Spleen (tissue), 11 donors: ENCODE data around the gene DYNLRB1. TPM values are rescaled to one million over a fixed set of nuclear protein-coding genes. Genes with fewer than 3 reads are reported as not detected.

Source experiments
- DNase-seq: peaks from one replicate; pipeline ENCODE4 v3.0.0-alpha.2; 2020
- H3K27ac ChIP-seq, 8 donors: fragments of 200-600 bp; sonication (generic) in 7 of 8; 1 replicate in 4 of 8; 2 replicates in 4 of 8; pipeline versions ENCODE4 v1.5.0 to v1.8.0; 2016 to 2021; ENCODE audit warnings: inconsistent platforms in 4 of 8, mild to moderate bottlenecking in 4 of 8, moderate library complexity in 1 of 8
- H3K27me3 ChIP-seq, 7 donors: fragments of 200-600 bp; sonication (generic) in 6 of 7; replicated peaks in 1 of 7; 1 replicate in 4 of 7; 2 replicates in 3 of 7; pipeline versions ENCODE4 v1.5.0 to v1.8.0; 2016 to 2021; ENCODE audit warnings: inconsistent platforms in 3 of 7, mild to moderate bottlenecking in 1 of 7
- H3K36me3 ChIP-seq, 6 donors: fragments of 200-600 bp; sonication (generic) in 5 of 6; 1 replicate in 4 of 6; 2 replicates in 2 of 6; pipeline versions ENCODE4 v1.5.0 to v1.8.0; 2016 to 2021; ENCODE audit warnings: inconsistent platforms in 2 of 6
- H3K4me1 ChIP-seq, 6 donors: fragments of 200-600 bp; sonication (generic) in 5 of 6; 1 replicate in 3 of 6; 2 replicates in 3 of 6; pipeline versions ENCODE4 v1.5.0 to v1.8.0; 2016 to 2021; ENCODE audit warnings: inconsistent platforms in 3 of 6
- H3K4me3 ChIP-seq, 8 donors: fragments of 200-600 bp; sonication (generic) in 7 of 8; 1 replicate in 4 of 8; 2 replicates in 4 of 8; pipeline versions ENCODE4 v1.5.0 to v1.8.0; 2016 to 2021; ENCODE audit warnings: inconsistent platforms in 4 of 8, mild to moderate bottlenecking in 4 of 8, moderate library complexity in 2 of 8
- H3K9me3 ChIP-seq, 8 donors: fragments of 200-600 bp; sonication (generic) in 7 of 8; 1 replicate in 4 of 8; 2 replicates in 4 of 8; pipeline versions ENCODE4 v1.5.0 to v1.8.0; 2016 to 2021; ENCODE audit warnings: inconsistent platforms in 4 of 8
- POLR2A ChIP-seq, 3 donors: fragments of 450-650 bp; IDR thresholded peaks; one replicate each; pipeline ENCODE4 v1.5.1; 2017; ENCODE audit warnings: antibody characterized with exemption in 3 of 3, mild to moderate bottlenecking in 1 of 3
- POLR2AphosphoS5 ChIP-seq, 3 donors: sonication (generic); formaldehyde crosslinking; IDR thresholded peaks; one replicate each; pipeline ENCODE4 v1.5.1; 2017; ENCODE audit warnings: antibody characterized with exemption in 3 of 3
- WGBS, 5 donors: extraction: QIAGEN DNeasy Blood & Tissue Kit in 3 of 5; methylation state at CpG; one replicate each; pipeline versions ENCODE4 v1.1.5 to v1.1.7; 2013 to 2018; 5-methylcytosine and 5-hydroxymethylcytosine counted together
- intact Hi-C: fragments of 100-400 bp; cut with DNase I; formaldehyde crosslinking; loops from one replicate; pipeline ENCODE4 v1.15.0; 2023; ENCODE audit warnings: low total_unique reads
- polyA plus RNA-seq, 3 donors: library from polyadenylated mRNA; stranded (reverse); fragments of 200-250 nt; gene quantifications; one replicate each; pipeline ENCODE4 v1.2.1, GENCODE V29; 2013
- total RNA-seq, 7 donors: library from RNA; depleted of rRNA in 3 of 7; stranded (reverse); fragments of >200 nt in 3 of 7; fragmentation: NEBNext Ultra II Directional in 4 of 7; extraction: Animal tissue kit (Norgen Biotek cat#: 25700) in 4 of 7; gene quantifications; one replicate each; pipeline versions ENCODE4 v1.1.0 to v1.2.1, GENCODE V29; 2016 to 2021
- TF ChIP-seq, protein P1 (sequence below), 11 experiments: fragments of 200-600 bp in 7 of 11; fragments of 450-650 bp in 4 of 11; sonication (generic) in 4 of 11; IDR thresholded peaks in 8 of 11; conservative IDR thresholded peaks in 3 of 11; 1 replicate in 7 of 11; 2 replicates in 4 of 11; pipeline versions ENCODE4 v1.4.0 to v1.8.0; 2016 to 2021; ENCODE audit warnings: antibody characterized with exemption in 11 of 11, inconsistent platforms in 4 of 11, mild to moderate bottlenecking in 1 of 11
- donor health status: healthy with polysubstance abuse.
- donor health status: DM: no; HTN: no; CAD: no; lungs with moderate emphysema.
- donor health status: DM: no; HTN: no; CAD: no.
- donor health status: Bipolar disorder and iron deficiency.
- donor health status: healthy.
- donor health status: DM: no; HTN: no; CAD: no.
- donor health status: DM: yes; HTN: yes; CAD: no.

The DYNLRB1 gene
- total and polyA plus RNA-seq, 10 donors, result 72.0 to 209 (median 152) TPM

DNA sequence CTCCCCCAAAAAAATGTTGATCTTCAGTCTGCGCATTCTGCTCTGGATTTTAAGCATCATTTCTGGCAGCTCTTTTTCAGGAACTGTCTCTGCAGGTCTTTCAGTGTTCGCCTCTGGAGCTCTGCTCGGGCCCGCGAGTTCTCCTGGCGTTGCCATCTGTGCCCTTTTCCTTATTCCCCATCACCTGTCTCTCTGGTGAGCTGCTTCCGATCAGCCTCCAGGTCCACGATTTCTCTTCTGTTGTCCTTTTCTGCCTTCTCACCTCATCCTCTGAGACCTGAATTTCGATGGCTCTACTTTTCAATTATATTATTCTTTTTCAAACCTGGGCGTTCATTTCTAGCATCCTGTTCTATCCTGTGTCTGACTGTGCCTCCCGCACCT lies 41.7 kb downstream of the DYNLRB1 start:
- WGBS, 5 donors, result 24 to 34% (median 31%) methylated on average over 11 of the region's 11 CpGs
- intact Hi-C loops, result no loop called here
- TF ChIP-seq POLR2AphosphoS5 (IDR thresholded peaks at IDR 0.05), result no peak
- peak in 1 of 3 donors; percentile 3 for TF ChIP-seq POLR2A (IDR thresholded peaks at IDR 0.05)
- Histone ChIP-seq H3K4me3 (peak overlapping the region; percentile 51 to 69 (median 60)), H3K27ac (peak overlapping the region; percentile 85 to 94 (median 92)), H3K9me3 (no peaks in the 10 kb centered on the region), H3K27me3 (no peaks in the 10 kb centered on the region), H3K4me1 (peaks cover 5 to 31% (median 13%) of the 10 kb centered on the region in 6 donors), H3K36me3 (peaks cover 0 to 6% (median 0%) of the 10 kb centered on the region in 6 donors)
- no peak for DNase-seq

GRCh38 chr20:34558320-34559218 lies 42.3 kb downstream of the DYNLRB1 start, which contains the start of gene MAP1LC3A:
MAP1LC3A (plus strand) TSS chr20:34558718; CDS start chr20:34558869, 151 bp downstream.
- H3K27me3 ChIP-seq, result no peaks in the 10 kb centered on the region
- peaks cover 0 to 6% (median 0%) of the 10 kb centered on the region in 6 donors for H3K36me3 ChIP-seq
- peak within 1 kb of the TSS; percentile 51 to 69 (median 60) for H3K4me3 ChIP-seq
- no peaks in the 10 kb centered on the region for H3K9me3 ChIP-seq
- intact Hi-C loops, result no loop called here
- H3K4me1 ChIP-seq, result peaks cover 5 to 31% (median 13%) of the 10 kb centered on the region in 6 donors
- 6 to 15% (median 11%) methylated on average over 26 to 103 of the region's 103 CpGs for WGBS, 5 donors
- peak; percentile 96 for DNase-seq
- peak within 1 kb of the TSS; percentile 85 to 94 (median 92) for H3K27ac ChIP-seq
- TF ChIP-seq POLR2A (IDR thresholded peaks at IDR 0.05), result peak in 2 of 3 donors; percentile 2 to 19
- TF ChIP-seq, protein P1, sequence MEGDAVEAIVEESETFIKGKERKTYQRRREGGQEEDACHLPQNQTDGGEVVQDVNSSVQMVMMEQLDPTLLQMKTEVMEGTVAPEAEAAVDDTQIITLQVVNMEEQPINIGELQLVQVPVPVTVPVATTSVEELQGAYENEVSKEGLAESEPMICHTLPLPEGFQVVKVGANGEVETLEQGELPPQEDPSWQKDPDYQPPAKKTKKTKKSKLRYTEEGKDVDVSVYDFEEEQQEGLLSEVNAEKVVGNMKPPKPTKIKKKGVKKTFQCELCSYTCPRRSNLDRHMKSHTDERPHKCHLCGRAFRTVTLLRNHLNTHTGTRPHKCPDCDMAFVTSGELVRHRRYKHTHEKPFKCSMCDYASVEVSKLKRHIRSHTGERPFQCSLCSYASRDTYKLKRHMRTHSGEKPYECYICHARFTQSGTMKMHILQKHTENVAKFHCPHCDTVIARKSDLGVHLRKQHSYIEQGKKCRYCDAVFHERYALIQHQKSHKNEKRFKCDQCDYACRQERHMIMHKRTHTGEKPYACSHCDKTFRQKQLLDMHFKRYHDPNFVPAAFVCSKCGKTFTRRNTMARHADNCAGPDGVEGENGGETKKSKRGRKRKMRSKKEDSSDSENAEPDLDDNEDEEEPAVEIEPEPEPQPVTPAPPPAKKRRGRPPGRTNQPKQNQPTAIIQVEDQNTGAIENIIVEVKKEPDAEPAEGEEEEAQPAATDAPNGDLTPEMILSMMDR (IDR thresholded peaks at IDR 0.05 in 8 of 11, conservative IDR thresholded peaks at IDR 0.05 in 3 of 11), result peak in 2 of 11 experiments; percentile 7 to 20
- TF ChIP-seq POLR2AphosphoS5 (IDR thresholded peaks at IDR 0.05), result peak; percentile 77 to 90 (median 88)

DNA sequence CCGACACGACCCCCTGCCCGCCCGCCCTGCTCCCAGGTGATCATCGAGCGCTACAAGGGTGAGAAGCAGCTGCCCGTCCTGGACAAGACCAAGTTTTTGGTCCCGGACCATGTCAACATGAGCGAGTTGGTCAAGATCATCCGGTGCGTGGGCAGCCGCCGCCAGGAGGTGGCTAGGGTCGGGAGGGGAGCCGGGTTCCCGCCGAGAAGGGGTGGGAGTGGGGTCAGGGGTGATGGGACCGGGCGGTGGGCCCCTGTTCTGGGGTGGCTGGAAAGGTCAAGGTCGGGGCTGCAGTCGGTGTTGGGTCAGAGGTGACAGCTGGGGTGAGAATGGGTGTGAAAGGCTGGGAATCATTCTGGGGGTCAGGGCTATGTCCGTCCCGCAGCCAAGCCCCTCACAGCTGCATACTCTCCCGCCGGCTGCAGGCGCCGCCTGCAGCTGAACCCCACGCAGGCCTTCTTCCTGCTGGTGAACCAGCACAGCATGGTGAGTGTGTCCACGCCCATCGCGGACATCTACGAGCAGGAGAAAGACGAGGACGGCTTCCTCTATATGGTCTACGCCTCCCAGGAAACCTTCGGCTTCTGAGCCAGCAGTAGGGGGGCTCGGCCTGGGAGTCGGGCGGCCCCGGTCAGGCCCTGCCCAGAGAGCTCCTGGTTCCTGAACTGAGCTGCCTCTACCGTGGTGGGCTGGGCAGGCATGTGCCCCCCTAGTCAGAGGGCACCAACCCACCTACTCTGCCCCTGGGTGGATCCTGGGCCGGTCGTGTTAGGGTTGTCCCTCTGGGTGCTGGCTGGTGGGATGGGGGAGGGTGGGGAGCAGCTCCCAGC lies 43.3 kb downstream of the DYNLRB1 start:
- WGBS, 5 donors, result 59 to 75% (median 67%) methylated on average over 29 to 43 of the region's 43 CpGs
- TF ChIP-seq POLR2A (IDR thresholded peaks at IDR 0.05), result no peak
- TF ChIP-seq POLR2AphosphoS5 (IDR thresholded peaks at IDR 0.05), result peak in 1 of 3 donors; percentile 5
- H3K9me3 ChIP-seq, result no peaks in the 10 kb centered on the region
- H3K36me3 ChIP-seq, result peaks cover 0 to 6% (median 0%) of the 10 kb centered on the region in 6 donors
- H3K27me3 ChIP-seq, result no peaks in the 10 kb centered on the region
- peak; percentile 83 for DNase-seq
- peak overlapping the region in 7 of 8 donors; percentile 51 to 69 (median 59) for H3K4me3 ChIP-seq
- H3K27ac ChIP-seq, result peak overlapping the region in 7 of 8 donors; percentile 85 to 94 (median 92)
- H3K4me1 ChIP-seq, result peaks cover 5 to 31% (median 13%) of the 10 kb centered on the region in 6 donors
- intact Hi-C loops, result no loop called here

- DNase-seq, result peak; percentile 75
- H3K4me3 ChIP-seq, result no peak overlapping the region
- WGBS, 5 donors, result 48 to 90% (median 79%) methylated on average over 12 of the region's 12 CpGs
- intact Hi-C loops, result no loop called here
- H3K27me3 ChIP-seq, result no peaks in the 10 kb centered on the region
- H3K9me3 ChIP-seq, result no peaks in the 10 kb centered on the region
- H3K27ac ChIP-seq, result peak overlapping the region in 4 of 8 donors; percentile 4 to 94 (median 94)
- TF ChIP-seq, protein P1 (IDR thresholded peaks at IDR 0.05 in 8 of 11, conservative IDR thresholded peaks at IDR 0.05 in 3 of 11), result no peak
- TF ChIP-seq POLR2AphosphoS5 (IDR thresholded peaks at IDR 0.05) (no peak), POLR2A (IDR thresholded peaks at IDR 0.05) (no peak)
- H3K4me1 ChIP-seq, result peaks cover 5 to 31% (median 13%) of the 10 kb centered on the region in 6 donors
- peaks cover 0 to 8% (median 0%) of the 10 kb centered on the region in 6 donors for H3K36me3 ChIP-seq
Measured at GRCh38 chr20:34560141-34560523, 43.9 kb downstream of the DYNLRB1 start.
